ENCODE measurements around the gene KATNAL2. TPM values are rescaled to one million over a fixed set of nuclear protein-coding genes. Genes with fewer than 3 reads are reported as not detected.

KATNAL2 gene
- total RNA-seq, 1 donor from 2014 or later = 39.9 TPM

GRCh38 chr18:47067648-47068047, 150.2 kb downstream of the KATNAL2 start:
- Histone ChIP-seq H2AFZ (replicated peaks) (no peak overlapping the region), H3F3A (ENCODE audit: low read depth) (no peaks in the 10 kb centered on the region), H3K27ac (no peak overlapping the region), H3K36me3 (no peaks in the 10 kb centered on the region), H3K9ac (no peak overlapping the region), H3K4me2 (no peak overlapping the region), H3K4me1 (no peaks in the 10 kb centered on the region), H3K79me2 (ENCODE audit: low read depth) (no peaks in the 10 kb centered on the region), H3K4me3 (no peak overlapping the region), H3K27me3 (no peaks in the 10 kb centered on the region), H4K20me1 (ENCODE audit: low read depth) (no peaks in the 10 kb centered on the region), H3K9me3 (ENCODE audit: low read depth) (no peaks in the 10 kb centered on the region)
- Mint-ChIP-seq H3K4me3 (no peak overlapping the region), H3K27me3 (ENCODE audit: insufficient read depth, low read depth) (no peaks in the 10 kb centered on the region), H3K9me3 (no peaks in the 10 kb centered on the region), H3K27ac (no peak overlapping the region), H3K4me1 (no peaks in the 10 kb centered on the region), H3K36me3 (no peaks in the 10 kb centered on the region)
- DNase-seq (ENCODE audit: low spot score) = no peak
- TF ChIP-seq CTCF (IDR thresholded peaks at IDR 0.05) (no peak), EZH2 (IDR thresholded peaks at IDR 0.05) (no peak), EZH2phosphoT487 (IDR thresholded peaks at IDR 0.05) (no peak)

- Mint-ChIP-seq H3K27me3 (ENCODE audit: insufficient read depth, low read depth) (no peaks in the 10 kb centered on the region), H3K4me1 (peaks cover 43% of the 10 kb centered on the region), H3K27ac (no peak overlapping the region), H3K36me3 (peaks cover 5% of the 10 kb centered on the region), H3K9me3 (no peaks in the 10 kb centered on the region), H3K4me3 (no peak overlapping the region)
- Histone ChIP-seq H3F3A (ENCODE audit: low read depth) (no peaks in the 10 kb centered on the region), H3K9me3 (ENCODE audit: low read depth) (no peaks in the 10 kb centered on the region), H3K4me2 (peak overlapping the region; percentile 43), H3K27me3 (no peaks in the 10 kb centered on the region), H3K27ac (no peak overlapping the region), H3K36me3 (no peaks in the 10 kb centered on the region), H2AFZ (replicated peaks) (peak overlapping the region; percentile 24), H3K9ac (no peak overlapping the region), H3K79me2 (ENCODE audit: low read depth) (no peaks in the 10 kb centered on the region), H3K4me3 (no peak overlapping the region), H4K20me1 (ENCODE audit: low read depth) (no peaks in the 10 kb centered on the region), H3K4me1 (peaks cover 30% of the 10 kb centered on the region)
- no peak for DNase-seq (ENCODE audit: low spot score)
- TF ChIP-seq EZH2 (IDR thresholded peaks at IDR 0.05) (no peak), CTCF (IDR thresholded peaks at IDR 0.05) (no peak), EZH2phosphoT487 (IDR thresholded peaks at IDR 0.05) (no peak)
These were observed 157.9 kb downstream of the KATNAL2 start for GRCh38 chr18:47075098-47075883.

GRCh38 chr18:47077111-47077510, 159.7 kb downstream of the KATNAL2 start:
- Histone ChIP-seq H3K4me3 (no peak overlapping the region), H3K9me3 (ENCODE audit: low read depth) (no peaks in the 10 kb centered on the region), H4K20me1 (ENCODE audit: low read depth) (no peaks in the 10 kb centered on the region), H3K79me2 (ENCODE audit: low read depth) (no peaks in the 10 kb centered on the region), H3K4me2 (no peak overlapping the region), H3K4me1 (peaks cover 30% of the 10 kb centered on the region), H3F3A (ENCODE audit: low read depth) (no peaks in the 10 kb centered on the region), H3K27ac (no peak overlapping the region), H3K27me3 (no peaks in the 10 kb centered on the region), H3K9ac (no peak overlapping the region), H2AFZ (replicated peaks) (no peak overlapping the region), H3K36me3 (no peaks in the 10 kb centered on the region)
- Mint-ChIP-seq H3K4me1 (peaks cover 43% of the 10 kb centered on the region), H3K27ac (no peak overlapping the region), H3K27me3 (ENCODE audit: insufficient read depth, low read depth) (no peaks in the 10 kb centered on the region), H3K36me3 (peaks cover 6% of the 10 kb centered on the region), H3K4me3 (no peak overlapping the region), H3K9me3 (no peaks in the 10 kb centered on the region)
- TF ChIP-seq EZH2 (IDR thresholded peaks at IDR 0.05) (no peak), EZH2phosphoT487 (IDR thresholded peaks at IDR 0.05) (no peak), CTCF (IDR thresholded peaks at IDR 0.05) (no peak)
- no peak for DNase-seq (ENCODE audit: low spot score)

Measured in neural progenitor cell (in vitro differentiated cells).